HCT116 (cell line): ENCODE measurements around the gene MRGPRX2. TPM values are rescaled to one million over a fixed set of nuclear protein-coding genes. Genes with fewer than 3 reads are reported as not detected.

Source experiments
- ATAC-seq: fragments of 200-7000 bp; cut with Tn5 transposase; 2 replicates; pipeline ENCODE4 v1.9.1; 2020; ENCODE audit warnings: mild to moderate bottlenecking, moderate library complexity
- BruUV-seq: library from RNA; stranded (reverse); fragments of 400-500 nt; replicated peaks from 2 replicates; lab custom pipeline; 2021; lab: Mats Ljungman, UMichigan
- CTCF ChIA-PET: fragments of 300-600 bp; sonication (Branson Sonifier 250); formaldehyde crosslinking; loops from one replicate; lab custom pipeline; 2021; ENCODE audit warnings: antibody characterized with exemption; lab: Charles Lee
- POLR2A ChIA-PET: fragments of 300-600, 350-600 bp; sonication (Branson Sonifier 250); formaldehyde crosslinking; loops from one replicate; lab custom pipeline; 2021; ENCODE audit warnings: antibody characterized with exemption; lab: Charles Lee
- RAD21 ChIA-PET, 2 experiments: fragments of 300-600 bp; sonication (Branson Sonifier 250); formaldehyde crosslinking; loops; one replicate each; lab custom pipeline; 2023; ENCODE audit warnings: low total read pairs in 2 of 2; ENCODE audit not compliant: uncharacterized antibody in 2 of 2, unreplicated experiment in 2 of 2, low non-redundant PET in 1 of 2; lab: Charles Lee
- DNase-seq: peaks from one replicate; pipeline ENCODE4 v3.0.0-alpha.2; 2010; ENCODE audit warnings: low read depth, low spot score
- H2AFZ ChIP-seq: fragments of 200-600 bp; shearing (Covaris generic), sonication (generic); 2 replicates; pipeline ENCODE4 v1.6.1; 2017; ENCODE audit warnings: low read depth, mixed run types, mixed read lengths, antibody characterized with exemption, low read length; ENCODE audit not compliant: poor library complexity, severe bottlenecking
- H3K27ac ChIP-seq: 2 replicates; pipeline ENCODE4 v1.5.1; 2012; ENCODE audit warnings: low read depth, low read length
- H3K27me3 ChIP-seq: fragments of 200-600 bp; sonication (generic); 2 replicates; pipeline ENCODE4 v1.6.1; 2016; ENCODE audit warnings: mixed run types, low read length, mixed read lengths; ENCODE audit not compliant: insufficient read depth
- H3K36me3 ChIP-seq, 2 experiments: fragments of 200-500 bp in 1 of 2; fragments of 200-600 bp in 1 of 2; sonication (Bioruptor generic) in 1 of 2; sonication (generic) in 1 of 2; 2 replicates each; pipeline versions ENCODE4 v1.5.1 to v1.6.1; 2014 to 2016; ENCODE audit warnings: low read length in 2 of 2, inconsistent platforms in 1 of 2, mixed read lengths in 1 of 2, mixed run types in 1 of 2; ENCODE audit not compliant: insufficient read depth in 2 of 2, control insufficient read depth in 1 of 2
- H3K4me1 ChIP-seq, 2 experiments: fragments of 200-600 bp in 1 of 2; sonication (generic) in 1 of 2; 2 replicates each; pipeline versions ENCODE4 v1.5.1 to v1.6.1; 2012 to 2017; ENCODE audit warnings: low read length in 2 of 2, inconsistent platforms in 1 of 2, mild to moderate bottlenecking in 1 of 2, mixed read lengths in 1 of 2, mixed run types in 1 of 2, moderate library complexity in 1 of 2; ENCODE audit not compliant: insufficient read depth in 2 of 2, control insufficient read depth in 1 of 2
- H3K4me2 ChIP-seq: fragments of 200-600 bp; sonication (generic); 2 replicates; pipeline ENCODE4 v1.6.1; 2017; ENCODE audit warnings: mixed run types, low read length, mixed read lengths
- H3K4me3 ChIP-seq, 2 experiments: fragments of 200-600 bp in 1 of 2; sonication (generic) in 1 of 2; replicated peaks in 1 of 2; 2 replicates each; pipeline ENCODE4 v1.5.1; 2011 to 2016; ENCODE audit warnings: low read length in 2 of 2, control low read depth in 1 of 2, low read depth in 1 of 2, mild to moderate bottlenecking in 1 of 2, mixed read lengths in 1 of 2, mixed run types in 1 of 2
- H3K79me2 ChIP-seq: fragments of 200-600 bp; sonication (generic); 2 replicates; pipeline ENCODE4 v1.6.1; 2017; ENCODE audit warnings: mild to moderate bottlenecking, mixed run types, low read length, moderate library complexity, mixed read lengths; ENCODE audit not compliant: insufficient read depth
- H3K9ac ChIP-seq: fragments of 200-600 bp; sonication (generic); 2 replicates; pipeline ENCODE4 v1.6.1; 2016; ENCODE audit warnings: low read length, mixed read lengths
- H3K9me2 ChIP-seq: fragments of 200-600 bp; sonication (generic), shearing (Covaris generic); 2 replicates; pipeline ENCODE4 v1.6.1; 2017; ENCODE audit warnings: mixed run types, mild to moderate bottlenecking, moderate library complexity; ENCODE audit not compliant: insufficient read depth
- H3K9me3 ChIP-seq, 2 experiments: fragments of 200-500 bp in 1 of 2; fragments of 200-600 bp in 1 of 2; sonication (Bioruptor generic) in 1 of 2; sonication (generic) in 1 of 2; 2 replicates each; pipeline ENCODE4 v1.6.1; 2014 to 2017; ENCODE audit warnings: low read length in 2 of 2, mixed read lengths in 2 of 2, inconsistent platforms in 1 of 2, low read depth in 1 of 2, mild to moderate bottlenecking in 1 of 2, mixed run types in 1 of 2, moderate library complexity in 1 of 2; ENCODE audit not compliant: control insufficient read depth in 1 of 2, insufficient read depth in 1 of 2
- H4K20me1 ChIP-seq: fragments of 200-600 bp; sonication (generic), shearing (Covaris generic); 2 replicates; pipeline ENCODE4 v1.6.1; 2017; ENCODE audit warnings: mixed run types, mild to moderate bottlenecking, moderate library complexity; ENCODE audit not compliant: insufficient read depth
- EZH2 ChIP-seq: fragments of 200-600 bp; sonication (generic); IDR thresholded peaks from 2 replicates; pipeline ENCODE4 v1.6.1; 2017; ENCODE audit warnings: antibody characterized with exemption, mixed run types
- EZH2phosphoT487 ChIP-seq: fragments of 200-600 bp; IDR thresholded peaks from 2 replicates; pipeline ENCODE4 v1.6.1; 2018; ENCODE audit warnings: antibody characterized with exemption, borderline replicate concordance
- POLR2A ChIP-seq: IDR thresholded peaks from 2 replicates; pipeline ENCODE4 v1.7.0; 2011; ENCODE audit warnings: borderline replicate concordance; ENCODE audit not compliant: insufficient read depth, insufficient read length; ENCODE audit errors: extremely low read depth
- POLR2AphosphoS5 ChIP-seq: IDR thresholded peaks from 2 replicates; pipeline ENCODE4 v1.6.1; 2011; ENCODE audit warnings: mild to moderate bottlenecking, low read depth, low read length, moderate library complexity
- RAD21 ChIP-seq: IDR thresholded peaks from 2 replicates; pipeline ENCODE4 v1.6.1; 2012; ENCODE audit warnings: low read depth, mild to moderate bottlenecking
- SIN3A ChIP-seq: IDR thresholded peaks from 2 replicates; pipeline ENCODE4 v1.6.1; 2012; ENCODE audit warnings: low read depth
- SP1 ChIP-seq: IDR thresholded peaks from 2 replicates; pipeline ENCODE4 v1.6.1; 2012; ENCODE audit warnings: low read depth
- SRF ChIP-seq: IDR thresholded peaks from 2 replicates; pipeline ENCODE4 v1.6.1; 2012; ENCODE audit warnings: low read depth
- TCF7L2 ChIP-seq: IDR thresholded peaks from 2 replicates; pipeline ENCODE4 v1.7.0; 2011; ENCODE audit warnings: borderline replicate concordance, inconsistent platforms; ENCODE audit not compliant: insufficient read depth, insufficient read length; ENCODE audit errors: extremely low read depth
- YY1 ChIP-seq: IDR thresholded peaks from 2 replicates; pipeline ENCODE4 v1.6.1; 2011; ENCODE audit warnings: low read length, low read depth, moderate library complexity, mild to moderate bottlenecking; ENCODE audit not compliant: insufficient replicate concordance; ENCODE audit errors: extremely low read depth
- ZFX ChIP-seq: fragments of 450-650 bp; IDR thresholded peaks from 2 replicates; pipeline ENCODE4 v1.6.1; 2017
- intact Hi-C: fragments of 100-400 bp; cut with micrococcal nuclease; formaldehyde crosslinking; loops from 2 replicates; pipeline ENCODE4 v1.10.0; 2022
- total RNA-seq: library from RNA; stranded (reverse); gene quantifications from one replicate; pipeline ENCODE4 v1.2.1, GENCODE V29; 2021; ENCODE audit not compliant: unreplicated experiment
- TF ChIP-seq, protein P1 (sequence below): IDR thresholded peaks from 2 replicates; pipeline ENCODE4 v1.6.1; 2012; ENCODE audit warnings: low read depth

Gene MRGPRX2
- total RNA-seq, 1 experiment from 2014 or later: not detected

DNA sequence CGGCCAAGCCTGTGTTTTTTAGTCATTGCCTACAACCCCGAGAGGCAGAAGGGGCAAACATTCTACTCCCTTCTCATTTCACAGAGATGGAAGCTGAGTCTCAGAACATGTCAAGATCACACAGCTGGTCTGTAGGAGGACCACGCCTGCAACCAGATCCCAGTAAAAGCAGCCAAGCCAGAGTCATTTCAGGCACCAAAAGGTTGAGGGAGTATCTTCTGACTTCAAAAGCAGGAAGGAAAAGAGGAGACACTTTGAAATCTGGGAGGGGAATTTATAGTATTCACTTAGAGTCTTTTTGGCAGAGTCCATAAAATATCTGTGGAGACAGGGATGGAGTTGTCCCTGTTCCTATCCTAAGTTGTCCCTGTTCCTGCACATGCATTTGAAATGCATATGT lies 38.6 kb upstream of the MRGPRX2 start (continued):
- no peak for TF ChIP-seq EZH2
- TF ChIP-seq ZFX: no peak
- no peak for TF ChIP-seq TCF7L2
- TF ChIP-seq YY1: no peak
- no peak for TF ChIP-seq RAD21

DNA sequence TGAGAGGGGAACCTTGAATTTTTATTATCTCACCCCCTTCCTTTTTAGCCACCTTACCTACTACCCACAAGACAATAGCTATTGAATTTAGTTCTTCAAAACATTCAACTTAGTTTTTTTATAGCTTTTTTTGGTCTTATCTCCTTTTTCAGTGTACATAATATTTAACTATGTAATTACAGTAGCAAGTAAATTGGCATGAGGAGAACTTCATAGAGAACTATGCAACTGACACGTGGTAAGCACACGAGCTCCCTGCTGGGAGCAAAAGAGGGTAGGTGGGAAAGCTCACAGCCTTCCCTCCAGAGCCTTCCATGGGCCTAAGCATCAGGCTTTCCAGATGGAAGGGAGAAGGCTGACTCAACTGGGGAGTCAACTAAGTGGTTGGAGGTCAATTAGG lies 34.3 kb upstream of the MRGPRX2 start:
- intact Hi-C loops: no loop called here
- no peaks in the 10 kb centered on the region for H3K27me3 ChIP-seq
- H3K4me1 ChIP-seq: no peaks in the 10 kb centered on the region
- ChIA-PET CTCF (interaction anchor here (1.1 to 1.9 kb wide), 2 partner anchors 18 to 24 kb away, joined by 3 to 5 read pairs; no protein-coding TSS in a partner anchor), RAD21 (no interaction called here), POLR2A (no interaction called here)
- no peak overlapping the region for H3K4me2 ChIP-seq
- H3K27ac ChIP-seq: no peak overlapping the region
- no peaks in the 10 kb centered on the region for H3K36me3 ChIP-seq
- DNase-seq (no peak), ATAC-seq (no peak)
- H3K9me2 ChIP-seq: no peaks in the 10 kb centered on the region
- no peaks in the 10 kb centered on the region for H4K20me1 ChIP-seq
- no peaks in the 10 kb centered on the region for H3K9me3 ChIP-seq
- H2AFZ ChIP-seq: no peak overlapping the region
- H3K4me3 ChIP-seq: no peak overlapping the region
- no peak overlapping the region for H3K9ac ChIP-seq
- H3K79me2 ChIP-seq: no peaks in the 10 kb centered on the region
- TF ChIP-seq POLR2A (no peak), SP1 (no peak), EZH2phosphoT487 (no peak), SIN3A (no peak), RAD21 (no peak), SRF (no peak), POLR2AphosphoS5 (no peak)
- TF ChIP-seq, protein P1, sequence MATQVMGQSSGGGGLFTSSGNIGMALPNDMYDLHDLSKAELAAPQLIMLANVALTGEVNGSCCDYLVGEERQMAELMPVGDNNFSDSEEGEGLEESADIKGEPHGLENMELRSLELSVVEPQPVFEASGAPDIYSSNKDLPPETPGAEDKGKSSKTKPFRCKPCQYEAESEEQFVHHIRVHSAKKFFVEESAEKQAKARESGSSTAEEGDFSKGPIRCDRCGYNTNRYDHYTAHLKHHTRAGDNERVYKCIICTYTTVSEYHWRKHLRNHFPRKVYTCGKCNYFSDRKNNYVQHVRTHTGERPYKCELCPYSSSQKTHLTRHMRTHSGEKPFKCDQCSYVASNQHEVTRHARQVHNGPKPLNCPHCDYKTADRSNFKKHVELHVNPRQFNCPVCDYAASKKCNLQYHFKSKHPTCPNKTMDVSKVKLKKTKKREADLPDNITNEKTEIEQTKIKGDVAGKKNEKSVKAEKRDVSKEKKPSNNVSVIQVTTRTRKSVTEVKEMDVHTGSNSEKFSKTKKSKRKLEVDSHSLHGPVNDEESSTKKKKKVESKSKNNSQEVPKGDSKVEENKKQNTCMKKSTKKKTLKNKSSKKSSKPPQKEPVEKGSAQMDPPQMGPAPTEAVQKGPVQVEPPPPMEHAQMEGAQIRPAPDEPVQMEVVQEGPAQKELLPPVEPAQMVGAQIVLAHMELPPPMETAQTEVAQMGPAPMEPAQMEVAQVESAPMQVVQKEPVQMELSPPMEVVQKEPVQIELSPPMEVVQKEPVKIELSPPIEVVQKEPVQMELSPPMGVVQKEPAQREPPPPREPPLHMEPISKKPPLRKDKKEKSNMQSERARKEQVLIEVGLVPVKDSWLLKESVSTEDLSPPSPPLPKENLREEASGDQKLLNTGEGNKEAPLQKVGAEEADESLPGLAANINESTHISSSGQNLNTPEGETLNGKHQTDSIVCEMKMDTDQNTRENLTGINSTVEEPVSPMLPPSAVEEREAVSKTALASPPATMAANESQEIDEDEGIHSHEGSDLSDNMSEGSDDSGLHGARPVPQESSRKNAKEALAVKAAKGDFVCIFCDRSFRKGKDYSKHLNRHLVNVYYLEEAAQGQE: no peak
- no TSS peak for BruUV-seq
